Iris pigment epithelial cell (primary cell): ENCODE data around the gene FEV.
"Not testable (repeated sequence)": the region's sequence is repeated elsewhere in the genome, so short reads cannot be mapped to it uniquely, and the experiment has no call there.

Experiments used
- DNase-seq: peaks from one replicate; pipeline ENCODE4 v3.0.0-alpha.2; 2011; ENCODE audit warnings: low read depth

Gene FEV

DNA sequence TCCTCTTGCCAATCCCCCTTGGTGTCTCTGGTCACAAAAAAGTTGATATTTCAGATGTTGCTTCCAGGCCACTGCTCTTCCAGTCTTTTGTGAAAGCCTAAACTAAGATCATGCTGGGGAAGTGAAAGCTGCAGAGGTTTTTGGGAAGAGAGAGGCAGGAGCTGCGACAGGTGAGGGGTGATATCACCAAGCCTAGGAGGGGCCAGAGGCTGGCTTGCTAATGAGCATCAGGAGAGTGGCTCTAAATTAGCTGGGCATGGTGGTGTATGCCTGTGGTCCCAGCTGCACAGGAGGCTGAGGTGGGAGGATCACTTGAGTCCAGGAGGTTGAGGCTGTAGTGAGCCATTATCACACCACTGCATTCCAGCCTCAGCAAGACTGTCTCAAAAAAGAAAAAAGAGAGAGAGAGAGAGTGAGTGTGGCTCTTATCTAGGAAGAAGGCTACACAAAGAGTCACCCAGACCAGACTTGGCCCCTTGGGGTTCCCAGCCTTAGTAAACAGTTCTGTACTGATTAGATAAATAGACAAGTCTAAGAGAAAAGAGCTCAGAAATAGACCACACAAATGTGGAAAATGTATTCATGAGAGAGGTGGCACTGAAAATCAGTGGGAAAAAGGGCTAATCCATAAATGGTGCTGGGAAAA lies 40.1 kb downstream of the FEV start:
- DNase-seq: no peak

DNA sequence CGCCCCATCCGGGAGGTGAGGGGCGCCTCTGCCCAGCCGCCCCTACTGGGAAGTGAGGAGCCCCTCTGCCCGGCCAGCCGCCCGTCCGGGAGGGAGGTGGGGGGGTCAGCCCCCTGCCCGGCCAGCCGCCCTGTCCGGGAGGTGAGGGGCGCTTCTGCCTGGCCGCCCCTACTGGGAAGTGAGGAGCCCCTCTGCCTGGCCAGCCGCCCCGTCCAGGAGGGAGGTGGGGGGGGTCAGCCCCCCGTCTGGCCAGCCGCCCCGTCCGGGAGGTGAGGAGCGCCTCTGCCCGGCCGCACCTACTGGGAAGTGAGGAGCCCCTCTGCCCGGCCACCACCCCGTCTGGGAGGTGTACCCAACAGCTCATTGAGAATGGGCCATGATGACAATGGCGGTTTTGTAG lies 53.2 kb downstream of the FEV start:
- DNase-seq: not testable (repeated sequence)
